Erythroblast (primary cell): Measurements from ENCODE around the gene NR1H3.

ENCODE experiments used
- GATA1 ChIP-seq: IDR thresholded peaks from 2 replicates; pipeline ENCODE4 v1.6.1; 2011; ENCODE audit warnings: low read depth, mild to moderate bottlenecking, control low read depth, low read length, moderate library complexity
- POLR2A ChIP-seq: IDR thresholded peaks from 2 replicates; pipeline ENCODE4 v1.6.1; 2011; ENCODE audit warnings: mild to moderate bottlenecking, low read length

DNA sequence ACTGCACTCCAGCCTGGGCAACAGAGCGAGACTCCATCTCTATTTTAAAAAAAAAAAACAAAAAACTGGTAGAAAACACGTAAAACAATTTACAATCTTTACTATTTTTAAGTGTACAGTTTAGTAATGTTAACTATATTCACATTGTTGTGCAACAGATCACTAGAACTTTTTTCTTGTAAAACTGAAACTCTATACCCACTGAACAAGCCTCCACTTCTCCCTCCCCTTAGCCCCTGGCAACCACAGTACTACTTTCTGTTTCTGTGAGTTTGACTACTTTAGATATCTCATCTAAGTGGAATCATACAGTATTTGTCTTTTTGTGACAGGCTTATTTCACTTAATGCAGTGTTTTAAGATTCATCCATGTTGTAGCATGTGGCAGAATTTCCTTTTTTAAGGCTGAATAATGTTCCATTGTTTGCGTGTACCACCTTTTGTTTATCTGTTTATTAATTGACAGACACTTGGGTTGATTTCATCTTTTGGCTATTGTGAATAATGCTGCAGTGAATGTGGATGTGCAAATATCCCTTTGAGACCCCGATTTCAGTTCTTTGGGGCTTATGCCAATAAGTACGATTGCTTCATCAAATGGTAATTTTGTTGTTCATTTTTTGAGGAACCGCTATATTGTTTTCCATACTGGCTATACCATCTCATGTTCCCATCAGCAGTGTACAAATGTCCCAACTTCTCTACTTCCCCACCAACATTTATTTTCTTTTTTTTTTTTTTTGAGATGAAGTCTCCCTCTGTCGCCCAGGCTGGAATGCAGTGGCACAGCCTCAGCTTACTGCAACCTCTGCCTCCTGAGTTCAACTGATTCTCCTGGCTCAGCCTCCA, 32.0 kb upstream of the NR1H3 start:
- TF ChIP-seq POLR2A, result no peak
- TF ChIP-seq GATA1, result no peak
